EH (cell line): ENCODE measurements around the gene BRD8.
A peak's percentile ranks its signal among the peaks of the same experiment; 100 is the strongest.
"Not testable (repeated sequence)": the region's sequence is repeated elsewhere in the genome, so short reads cannot be mapped to it uniquely, and the experiment has no call there.

ENCODE experiments used
- DNase-seq: peaks from one replicate; pipeline ENCODE4 v3.0.0-alpha.2; 2015; ENCODE audit warnings: low read depth

Gene BRD8, protein sequence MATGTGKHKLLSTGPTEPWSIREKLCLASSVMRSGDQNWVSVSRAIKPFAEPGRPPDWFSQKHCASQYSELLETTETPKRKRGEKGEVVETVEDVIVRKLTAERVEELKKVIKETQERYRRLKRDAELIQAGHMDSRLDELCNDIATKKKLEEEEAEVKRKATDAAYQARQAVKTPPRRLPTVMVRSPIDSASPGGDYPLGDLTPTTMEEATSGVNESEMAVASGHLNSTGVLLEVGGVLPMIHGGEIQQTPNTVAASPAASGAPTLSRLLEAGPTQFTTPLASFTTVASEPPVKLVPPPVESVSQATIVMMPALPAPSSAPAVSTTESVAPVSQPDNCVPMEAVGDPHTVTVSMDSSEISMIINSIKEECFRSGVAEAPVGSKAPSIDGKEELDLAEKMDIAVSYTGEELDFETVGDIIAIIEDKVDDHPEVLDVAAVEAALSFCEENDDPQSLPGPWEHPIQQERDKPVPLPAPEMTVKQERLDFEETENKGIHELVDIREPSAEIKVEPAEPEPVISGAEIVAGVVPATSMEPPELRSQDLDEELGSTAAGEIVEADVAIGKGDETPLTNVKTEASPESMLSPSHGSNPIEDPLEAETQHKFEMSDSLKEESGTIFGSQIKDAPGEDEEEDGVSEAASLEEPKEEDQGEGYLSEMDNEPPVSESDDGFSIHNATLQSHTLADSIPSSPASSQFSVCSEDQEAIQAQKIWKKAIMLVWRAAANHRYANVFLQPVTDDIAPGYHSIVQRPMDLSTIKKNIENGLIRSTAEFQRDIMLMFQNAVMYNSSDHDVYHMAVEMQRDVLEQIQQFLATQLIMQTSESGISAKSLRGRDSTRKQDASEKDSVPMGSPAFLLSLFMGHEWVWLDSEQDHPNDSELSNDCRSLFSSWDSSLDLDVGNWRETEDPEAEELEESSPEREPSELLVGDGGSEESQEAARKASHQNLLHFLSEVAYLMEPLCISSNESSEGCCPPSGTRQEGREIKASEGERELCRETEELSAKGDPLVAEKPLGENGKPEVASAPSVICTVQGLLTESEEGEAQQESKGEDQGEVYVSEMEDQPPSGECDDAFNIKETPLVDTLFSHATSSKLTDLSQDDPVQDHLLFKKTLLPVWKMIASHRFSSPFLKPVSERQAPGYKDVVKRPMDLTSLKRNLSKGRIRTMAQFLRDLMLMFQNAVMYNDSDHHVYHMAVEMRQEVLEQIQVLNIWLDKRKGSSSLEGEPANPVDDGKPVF

DNA sequence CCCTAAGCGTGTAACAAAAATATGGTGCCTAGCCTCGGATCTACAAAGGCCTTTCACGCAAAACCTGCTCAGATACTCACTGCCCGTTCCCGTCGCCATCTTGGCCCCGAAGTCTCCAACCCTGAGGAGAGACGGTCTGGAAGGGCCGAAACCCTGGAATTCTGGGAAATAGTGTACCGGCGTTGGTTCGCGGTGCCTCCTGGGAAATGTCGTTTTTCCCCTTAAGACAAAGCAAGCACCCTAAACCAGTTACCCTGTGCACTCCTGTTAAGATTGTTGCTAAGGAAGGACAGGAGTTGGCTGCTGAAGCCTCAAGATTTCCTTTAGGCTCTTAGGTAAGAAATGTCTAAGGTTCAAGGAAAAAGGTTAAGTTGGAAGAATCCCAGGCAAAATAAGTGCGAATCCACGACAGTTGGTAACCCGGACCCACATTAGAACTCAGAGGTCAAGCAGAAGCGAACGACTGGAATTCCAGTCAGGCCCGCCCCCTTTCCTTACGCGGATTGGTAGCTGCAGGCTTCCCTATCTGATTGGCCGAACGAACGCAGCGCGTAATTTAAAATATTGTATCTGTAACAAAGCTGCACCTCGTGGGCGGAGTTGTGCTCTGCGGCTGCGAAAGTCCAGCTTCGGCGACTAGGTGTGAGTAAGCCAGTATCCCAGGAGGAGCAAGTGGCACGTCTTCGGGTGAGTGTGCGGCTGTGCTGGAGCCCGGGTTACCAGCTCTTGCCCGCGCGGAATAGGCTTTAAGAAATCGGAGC is at the start of gene BRD8, which contains the start of gene KIF20A:
Gene BRD8, minus strand, starts transcription at position 115 of the 761 bp plus-strand sequence. Its CDS starts 16 bp downstream, at position 99.
Gene KIF20A, plus strand, starts transcription at position 597 of the 761 bp plus-strand sequence. CDS start 569 bp downstream, outside the sequence.
- DNase-seq: peak; percentile 98

DNA sequence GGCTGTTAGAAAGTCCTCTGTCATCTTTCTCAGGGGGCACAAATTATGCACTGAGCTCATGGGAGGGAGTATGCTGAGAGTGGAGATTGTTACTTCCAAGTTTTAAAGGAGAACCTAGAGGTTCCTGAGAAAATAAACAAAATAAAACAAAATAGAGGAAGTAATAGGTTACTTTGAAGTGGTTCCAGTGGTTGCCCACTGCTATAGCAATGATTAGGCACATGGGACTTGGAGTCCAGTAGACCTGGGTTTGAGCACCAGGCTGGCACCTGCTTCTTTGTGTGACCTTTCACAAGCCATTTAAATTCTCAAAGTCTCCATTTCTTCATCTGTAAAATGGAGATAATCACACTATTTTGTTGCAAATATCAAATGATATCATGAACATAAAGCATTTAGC is 48.5 kb upstream of the BRD8 start:
- DNase-seq: no peak

DNA sequence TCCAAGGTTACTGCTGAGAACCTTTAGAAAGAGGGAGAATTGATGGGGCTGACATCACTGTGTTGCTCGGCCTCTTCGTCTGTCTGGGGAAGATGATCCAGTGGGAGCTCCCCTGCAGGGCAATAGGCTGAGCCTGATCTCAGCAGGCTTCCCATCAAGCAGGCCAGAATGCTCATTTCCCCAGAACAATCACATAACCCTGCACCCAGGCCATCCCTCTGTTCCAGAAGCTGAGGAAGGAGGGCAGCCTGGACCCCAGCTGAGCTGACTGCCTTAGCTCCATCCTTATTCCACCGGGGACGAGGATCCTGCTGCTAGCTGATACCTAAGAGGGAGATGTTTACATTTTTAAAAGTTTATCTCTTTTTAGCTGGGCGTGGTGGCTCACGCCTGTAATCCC is 46.3 kb upstream of the BRD8 start:
- DNase-seq: no peak

GRCh38 chr5:138223532-138223931 is 45.1 kb upstream of the BRD8 start:
- DNase-seq: no peak

GRCh38 chr5:138216799-138217198 is 38.4 kb upstream of the BRD8 start:
- no peak for DNase-seq

- DNase-seq: peak; percentile 99
Observed at GRCh38 chr5:138213161-138214029, 35.0 kb upstream of the BRD8 start, which contains the start of gene CDC23. CDC23 (minus strand) TSS chr5:138213323; CDS start chr5:138213312, 11 bp downstream.

DNA sequence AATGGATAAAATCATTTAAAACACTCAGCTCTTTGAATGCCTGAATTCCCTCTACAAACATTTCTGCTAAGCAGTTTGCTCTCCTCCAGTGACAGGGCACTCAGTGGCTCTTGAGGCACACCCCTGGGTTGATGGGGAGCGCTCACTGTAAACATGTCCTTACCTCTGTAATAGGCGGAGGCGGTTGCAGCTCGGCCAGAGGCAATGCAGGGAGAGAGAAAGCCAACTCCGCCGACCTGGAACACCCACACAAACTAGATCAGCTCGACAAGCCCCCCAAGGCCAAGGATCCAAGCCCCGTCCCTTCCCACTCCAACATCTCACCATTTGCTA is 34.4 kb upstream of the BRD8 start:
- no peak for DNase-seq

GRCh38 chr5:138210985-138211384 is 32.6 kb upstream of the BRD8 start:
- DNase-seq: no peak

DNA sequence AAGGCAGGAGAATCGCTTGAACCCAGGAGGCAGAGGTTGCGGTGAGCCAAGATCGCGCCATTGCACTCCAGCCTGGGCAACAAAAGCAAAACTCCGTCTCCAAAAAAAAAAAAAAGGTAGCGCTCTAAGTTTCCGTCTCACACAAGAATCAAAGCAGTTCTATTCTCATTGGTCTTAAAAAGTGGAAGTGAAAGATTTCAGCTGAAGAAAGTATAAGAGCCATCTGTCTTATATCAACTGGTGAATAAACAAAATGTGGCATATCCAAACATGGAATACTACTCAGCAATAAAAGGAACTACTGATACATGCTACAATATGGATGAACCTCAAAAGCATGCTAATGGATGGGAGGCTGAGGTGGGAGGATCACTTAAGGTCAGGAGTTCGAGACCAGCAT is 15.4 kb upstream of the BRD8 start:
- not testable (repeated sequence) for DNase-seq

- DNase-seq: no peak
Observed at GRCh38 chr5:138192826-138193225, 14.4 kb upstream of the BRD8 start.

DNA sequence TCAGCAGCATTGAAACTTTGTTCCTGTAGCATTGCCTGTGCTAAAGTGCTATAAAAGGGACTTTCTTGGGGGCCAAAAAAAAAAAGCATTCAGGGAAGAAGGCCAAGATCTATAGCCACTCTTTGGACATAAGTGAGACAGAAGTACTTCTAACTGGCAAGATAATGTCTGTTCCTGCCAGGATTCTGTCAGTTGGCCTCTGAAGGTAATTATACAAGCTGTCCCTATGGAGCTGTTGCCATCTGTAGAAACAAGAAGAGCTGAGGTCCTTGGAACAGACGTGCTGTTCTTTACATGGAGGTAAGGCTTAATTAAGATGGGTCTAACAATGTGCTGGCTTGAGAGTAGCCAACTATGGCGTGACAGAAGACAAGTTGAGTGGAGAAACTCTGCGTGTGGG is 10.2 kb upstream of the BRD8 start:
- DNase-seq: no peak

DNA sequence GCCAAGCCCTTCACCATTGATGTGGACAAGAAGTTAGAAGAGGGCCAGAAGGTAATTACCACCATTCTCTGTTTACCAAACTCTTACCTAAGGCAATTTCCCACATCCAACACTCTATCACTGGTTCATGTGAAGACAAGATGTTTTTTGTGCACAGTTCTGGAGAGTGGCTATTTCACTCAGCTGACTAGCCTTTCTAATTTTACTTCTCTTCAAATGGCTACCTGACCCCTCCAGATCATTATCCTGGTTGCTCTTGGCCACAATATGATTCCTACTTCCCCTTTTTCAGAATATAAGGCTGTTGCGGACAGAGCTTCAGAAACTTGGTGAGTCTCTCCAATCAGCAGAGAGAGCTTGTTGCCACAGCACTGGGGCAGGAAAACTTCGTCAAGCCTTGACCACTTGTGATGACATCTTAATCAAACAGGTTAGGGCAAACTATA is 7.6 kb upstream of the BRD8 start:
- no peak for DNase-seq

DNA sequence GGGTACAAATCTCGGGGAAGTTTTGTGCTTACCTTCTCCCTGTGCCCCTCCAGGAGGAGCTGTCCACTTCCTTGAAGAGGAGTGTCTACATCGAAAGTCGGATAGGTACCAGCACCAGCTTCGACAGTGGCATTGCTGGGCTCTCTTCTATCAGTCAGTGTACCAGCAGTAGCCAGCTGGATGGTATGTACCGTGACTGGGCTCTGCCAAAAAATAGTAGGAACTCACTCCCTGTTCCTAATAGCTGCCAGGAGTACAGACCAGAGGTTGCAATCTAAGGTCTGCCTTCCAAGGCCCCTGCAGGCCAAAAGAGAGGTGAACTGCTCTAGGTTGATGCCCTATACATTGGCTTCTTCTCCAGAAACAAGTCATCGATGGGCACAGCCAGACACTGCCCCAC is 4.4 kb upstream of the BRD8 start:
- DNase-seq: no peak

DNA sequence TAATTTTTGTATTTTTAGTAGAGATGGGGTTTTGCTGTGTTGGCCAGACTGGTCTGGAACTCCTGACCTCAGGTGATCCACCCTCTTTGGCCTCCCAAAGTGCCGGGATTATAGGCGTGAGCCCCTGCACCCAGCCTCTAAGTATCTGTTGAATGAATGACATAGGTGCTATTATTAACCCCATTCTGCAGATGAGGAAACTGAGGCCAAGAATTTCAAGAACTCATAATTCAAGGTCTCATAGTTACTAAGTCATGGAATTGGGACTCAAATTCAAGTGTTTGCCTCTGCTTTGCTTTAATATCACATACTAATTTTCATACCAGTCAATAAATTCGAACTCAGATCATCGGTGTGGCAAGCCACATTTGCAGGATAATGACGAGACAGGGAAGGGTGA is 2.4 kb upstream of the BRD8 start:
- DNase-seq: no peak

DNA sequence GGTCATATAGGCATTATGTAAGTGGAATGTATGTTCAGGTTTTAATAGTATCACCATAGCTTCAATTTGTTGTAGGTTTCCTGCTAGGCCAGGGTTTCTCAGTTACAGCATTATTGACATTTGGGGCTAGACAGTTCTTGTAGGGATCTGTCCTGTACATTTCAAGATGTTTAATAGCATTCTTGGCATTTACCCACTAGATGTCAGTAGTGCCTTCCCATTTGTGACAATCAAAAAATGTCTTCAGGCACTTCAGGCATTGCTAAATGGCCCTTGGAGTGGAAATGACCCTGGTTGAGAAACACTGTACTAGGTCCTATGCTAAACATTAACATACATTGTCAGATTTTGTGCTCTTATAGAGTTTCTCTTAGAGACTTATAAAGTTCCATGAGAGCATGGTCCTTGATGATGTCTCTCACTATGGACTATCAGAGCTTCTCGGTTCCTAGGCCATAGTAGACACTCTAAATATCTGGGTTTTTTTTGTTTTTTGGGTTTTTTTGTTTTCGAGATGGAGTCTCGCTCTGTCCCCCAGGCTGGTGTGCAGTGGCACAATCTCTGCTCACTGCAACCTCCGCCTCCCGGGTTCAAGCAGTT is 1.9 kb upstream of the BRD8 start:
- peak; percentile 78 for DNase-seq

- DNase-seq: peak; percentile 11
Observed at GRCh38 chr5:138179277-138179857, 937 bp upstream of the BRD8 start.

DNA sequence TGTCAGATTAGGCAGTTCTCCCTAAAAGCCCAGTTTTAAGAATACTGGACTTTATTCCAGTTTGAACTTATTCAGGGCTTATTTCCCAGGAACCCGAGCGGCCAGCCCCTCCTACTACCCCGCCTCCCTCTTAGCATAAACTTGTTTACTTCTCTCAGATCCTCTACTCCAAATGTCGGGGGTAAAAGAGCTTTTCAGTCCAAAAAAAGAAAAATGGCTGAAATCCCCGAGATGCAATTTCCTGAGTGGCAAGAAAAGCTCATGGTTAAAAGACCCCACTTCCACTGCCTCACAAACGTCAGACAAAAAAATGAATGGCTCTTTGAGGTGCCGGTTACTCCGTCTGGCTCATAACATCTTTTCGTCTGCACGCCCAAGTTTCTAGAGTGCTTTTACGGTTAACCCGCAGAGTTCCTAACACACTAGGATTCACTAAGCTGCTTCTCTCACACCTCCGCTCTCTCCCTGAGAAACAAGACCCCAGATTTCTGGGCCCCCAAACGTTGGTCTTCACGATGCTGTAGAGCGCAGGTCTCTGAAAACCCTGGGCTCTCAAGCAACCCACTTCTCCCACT is 402 bp downstream of the BRD8 start:
- peak; percentile 39 for DNase-seq

DNA sequence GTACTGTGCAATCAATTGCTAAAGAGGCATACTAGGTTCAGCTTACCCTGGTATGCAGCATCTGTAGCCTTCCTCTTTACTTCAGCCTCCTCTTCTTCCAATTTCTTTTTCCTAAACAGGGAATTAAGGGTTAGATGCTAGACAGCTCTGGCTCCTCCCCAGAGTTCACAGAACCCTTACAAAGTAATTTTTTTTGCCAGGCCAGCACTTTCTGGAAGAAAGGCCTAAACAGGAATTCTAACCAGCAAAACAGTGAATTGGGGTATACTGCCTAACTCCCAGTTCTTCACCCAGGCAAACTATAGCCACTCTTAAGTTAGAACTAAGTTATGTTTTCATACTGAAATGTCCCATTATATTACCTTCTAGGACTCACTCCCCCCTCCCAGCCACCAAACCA is 8.1 kb downstream of the BRD8 start:
- DNase-seq: no peak

- DNase-seq: no peak
Observed at GRCh38 chr5:138169124-138169523, 9.3 kb downstream of the BRD8 start.
